ENCODE results near the gene HOXB9. TPM values are rescaled to one million over a fixed set of nuclear protein-coding genes. Genes with fewer than 3 reads are reported as not detected.

HOXB9 gene
- total RNA-seq, 1 donor from 2014 or later, result not detected

DNA sequence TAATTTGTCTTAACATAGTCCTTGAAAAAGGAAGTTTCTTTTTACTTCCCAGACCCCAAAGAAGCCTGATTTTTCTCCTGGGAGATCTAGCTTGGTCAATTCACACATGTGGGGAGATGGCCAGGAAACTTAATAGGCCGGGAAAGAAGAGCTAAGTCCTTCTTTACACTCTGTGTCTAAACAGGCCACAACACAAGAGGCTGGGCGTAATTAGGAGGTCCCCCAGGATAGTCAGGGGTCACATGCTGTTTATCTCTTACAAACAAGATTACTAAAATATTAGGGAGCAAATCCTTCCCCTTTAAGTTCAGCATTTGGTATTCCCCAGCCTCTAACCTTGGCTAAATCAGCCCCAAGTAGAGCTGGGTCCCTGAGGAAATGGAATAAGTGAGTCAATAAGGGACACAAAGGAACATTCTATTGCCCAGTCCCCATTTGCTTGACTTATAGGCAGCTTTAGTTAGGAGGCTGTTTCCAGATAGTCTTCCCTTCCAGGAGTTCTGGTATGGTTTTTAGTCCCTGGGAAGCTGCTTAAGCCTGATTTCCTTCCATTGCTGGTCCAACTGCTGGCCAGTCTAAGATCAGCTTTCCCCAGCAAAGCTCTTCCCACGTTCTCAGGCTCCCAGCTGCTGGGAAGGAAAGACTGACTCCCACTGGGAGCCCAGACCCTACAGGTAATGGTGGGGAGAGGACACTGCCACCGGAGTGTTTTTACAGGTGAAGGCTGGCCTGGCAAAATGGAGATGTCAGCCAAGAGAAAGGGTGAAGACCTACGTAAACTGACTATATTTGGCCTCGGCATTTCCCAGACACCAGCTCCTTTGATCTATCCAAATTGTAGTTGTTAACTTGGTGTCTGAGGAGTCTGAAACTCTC lies 14.1 kb upstream of the HOXB9 start:
- DNase-seq (ENCODE audit: low read depth, low spot score), result no peak

DNA sequence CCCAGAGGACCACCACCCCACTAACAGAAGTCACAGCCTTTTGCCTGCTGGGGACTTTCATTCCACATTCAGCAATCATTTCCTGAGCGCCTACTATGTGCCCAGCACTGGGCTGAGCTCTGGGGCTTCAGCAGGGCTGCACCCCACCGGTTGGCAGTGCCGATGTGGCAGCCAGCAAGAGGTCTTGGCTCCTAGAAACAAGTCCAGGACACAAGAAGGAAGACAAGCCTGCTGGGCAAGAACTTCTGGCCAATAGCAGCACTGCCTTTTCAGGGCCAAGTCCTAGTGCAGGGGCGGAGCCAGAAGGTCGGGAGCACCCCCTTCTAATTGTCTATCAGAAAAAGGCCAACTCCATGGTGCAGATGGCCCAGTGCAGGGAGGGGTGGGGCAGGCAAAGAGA lies 13.0 kb upstream of the HOXB9 start:
- no peak for DNase-seq (ENCODE audit: low read depth, low spot score)

DNA sequence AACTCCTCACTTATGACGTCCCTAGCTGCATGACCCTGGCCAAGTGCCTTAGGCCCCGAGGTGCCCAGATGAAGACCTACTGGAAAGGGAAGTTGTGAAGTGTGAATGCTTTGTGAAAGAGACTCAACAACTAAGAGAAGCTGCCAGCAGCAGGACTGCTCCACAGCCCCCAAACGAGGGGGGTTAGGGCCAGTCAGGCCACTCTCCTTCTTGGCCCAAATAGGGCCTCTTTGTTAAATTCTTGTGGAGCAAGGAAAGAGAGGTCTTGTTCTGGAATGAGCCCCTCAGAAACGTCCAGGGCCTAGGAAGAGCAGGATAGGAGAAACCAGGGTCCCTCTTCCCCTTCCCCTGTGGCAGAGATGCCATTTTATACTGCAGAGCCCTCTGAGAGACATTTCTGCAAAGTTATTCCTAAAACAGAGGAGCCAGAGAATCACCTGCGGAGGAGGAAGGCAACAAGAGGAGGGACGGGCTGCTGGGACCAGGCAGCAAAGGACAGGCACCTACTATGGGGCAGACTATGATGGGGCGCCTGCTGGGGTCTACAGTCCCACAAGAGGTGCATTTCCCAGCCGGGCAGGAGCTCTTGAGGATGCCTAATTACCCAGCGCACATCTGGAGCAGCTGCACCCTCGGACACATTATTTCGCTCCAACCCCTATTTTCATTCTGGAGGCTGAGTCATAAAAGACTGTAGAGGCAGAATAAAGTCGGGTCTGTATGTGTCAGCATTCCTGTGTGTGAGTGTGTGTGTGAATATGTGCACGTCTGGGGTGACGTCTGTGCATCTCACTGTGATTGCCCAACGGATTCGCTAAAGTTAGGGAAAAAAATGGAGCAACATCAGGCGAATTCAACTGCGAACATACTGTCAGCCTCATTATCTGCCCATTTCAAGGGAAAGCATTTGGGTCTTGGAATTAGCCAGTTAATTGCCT lies 11.4 kb upstream of the HOXB9 start:
- DNase-seq (ENCODE audit: low read depth, low spot score), result no peak

DNA sequence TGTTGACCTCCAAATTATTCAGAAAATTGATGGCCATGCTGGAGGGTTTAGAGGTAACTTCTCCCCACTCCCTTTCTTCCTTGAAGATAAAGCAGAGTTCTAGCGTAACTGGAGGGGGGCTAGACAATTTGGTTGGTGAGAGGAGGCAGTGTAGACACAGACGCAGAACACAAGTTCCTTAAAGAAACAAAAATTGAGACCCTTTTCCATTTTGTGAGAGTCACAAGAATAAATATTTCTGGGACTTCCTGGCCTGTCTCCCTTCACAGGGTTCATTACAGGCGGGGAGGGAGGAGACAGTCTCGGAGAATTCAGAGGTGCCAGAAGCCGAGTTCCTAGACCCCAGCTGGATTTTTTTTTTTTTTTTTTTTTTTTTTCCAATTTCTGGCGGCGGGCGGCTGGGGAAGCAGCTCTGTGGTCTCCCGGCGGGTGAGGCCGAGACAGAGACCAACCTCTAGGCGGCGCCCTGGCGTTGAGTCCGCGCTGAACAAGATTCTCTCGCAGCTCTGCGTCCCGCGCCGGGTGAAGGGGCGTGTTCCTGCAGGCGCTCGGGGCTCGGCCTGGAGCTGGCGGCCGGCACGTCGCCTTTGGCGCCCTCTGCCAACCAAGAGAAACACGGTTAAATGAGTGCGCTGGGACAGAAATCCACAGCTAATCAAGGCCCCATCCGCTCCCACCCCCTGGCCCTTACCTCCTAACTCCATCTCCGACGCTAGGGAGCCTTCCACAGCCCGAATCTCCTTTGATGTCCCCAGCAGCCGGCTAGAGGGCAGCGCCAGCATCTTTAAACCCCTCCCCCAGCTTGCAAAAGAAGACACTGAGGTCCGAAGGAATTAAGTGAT lies 10.2 kb upstream of the HOXB9 start:
- peak; percentile 47 for DNase-seq (ENCODE audit: low read depth, low spot score)

DNA sequence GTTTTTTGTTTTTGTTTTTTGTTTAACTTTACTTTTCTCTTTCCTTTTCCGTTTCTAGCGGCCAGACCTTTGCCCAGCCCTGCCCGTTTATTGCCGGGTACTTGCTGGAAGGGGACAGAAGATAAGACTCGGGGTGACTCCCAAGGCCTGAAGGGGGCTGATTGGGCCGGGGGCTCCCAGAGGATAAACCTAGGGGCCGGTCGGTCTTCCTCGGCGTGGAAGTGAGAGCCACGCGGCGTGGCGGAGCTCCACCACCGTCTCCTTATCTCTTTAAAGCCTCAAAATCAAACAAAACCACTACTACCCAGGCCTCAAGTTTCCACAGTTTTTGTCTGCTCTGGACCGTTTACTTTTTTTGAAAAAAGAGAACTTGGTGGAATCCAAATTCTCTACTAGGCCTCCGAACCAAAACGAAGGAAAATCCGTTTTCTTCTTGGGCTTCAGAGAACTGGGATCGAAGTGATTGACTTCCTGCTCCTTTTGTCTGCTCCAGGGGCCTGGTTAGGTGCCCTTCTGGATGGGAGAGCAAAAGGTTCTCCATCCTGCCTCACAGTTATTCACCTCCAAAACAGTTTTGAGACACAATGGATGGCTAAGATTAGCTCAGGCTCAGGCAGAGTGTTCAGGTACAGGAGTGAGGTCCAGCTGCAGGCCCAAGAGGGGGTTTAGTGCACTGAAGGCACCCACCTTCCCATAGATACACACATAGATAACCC lies 8.5 kb upstream of the HOXB9 start:
- DNase-seq (ENCODE audit: low read depth, low spot score), result no peak

DNA sequence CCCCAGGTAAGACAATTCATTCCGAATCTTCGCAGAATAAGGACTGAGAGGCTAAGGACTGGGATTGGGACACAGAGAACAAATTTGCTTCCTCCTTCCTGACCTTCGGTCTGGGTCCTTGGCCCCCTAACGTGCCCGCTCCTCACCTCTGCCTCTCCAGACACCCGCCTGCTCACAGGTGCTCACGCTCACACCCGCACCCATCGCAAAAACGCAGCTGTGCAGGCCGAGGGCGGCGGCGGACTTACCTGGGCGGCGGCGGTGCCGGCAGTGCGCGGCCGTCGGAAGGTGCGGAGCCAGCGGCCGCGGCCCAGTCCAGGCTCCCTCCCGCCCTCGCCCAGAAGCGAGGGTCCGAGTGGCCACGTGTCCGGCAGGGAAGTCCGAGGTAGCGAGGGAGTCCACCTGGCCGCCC lies 7.1 kb upstream of the HOXB9 start:
- DNase-seq (ENCODE audit: low read depth, low spot score), result no peak

DNA sequence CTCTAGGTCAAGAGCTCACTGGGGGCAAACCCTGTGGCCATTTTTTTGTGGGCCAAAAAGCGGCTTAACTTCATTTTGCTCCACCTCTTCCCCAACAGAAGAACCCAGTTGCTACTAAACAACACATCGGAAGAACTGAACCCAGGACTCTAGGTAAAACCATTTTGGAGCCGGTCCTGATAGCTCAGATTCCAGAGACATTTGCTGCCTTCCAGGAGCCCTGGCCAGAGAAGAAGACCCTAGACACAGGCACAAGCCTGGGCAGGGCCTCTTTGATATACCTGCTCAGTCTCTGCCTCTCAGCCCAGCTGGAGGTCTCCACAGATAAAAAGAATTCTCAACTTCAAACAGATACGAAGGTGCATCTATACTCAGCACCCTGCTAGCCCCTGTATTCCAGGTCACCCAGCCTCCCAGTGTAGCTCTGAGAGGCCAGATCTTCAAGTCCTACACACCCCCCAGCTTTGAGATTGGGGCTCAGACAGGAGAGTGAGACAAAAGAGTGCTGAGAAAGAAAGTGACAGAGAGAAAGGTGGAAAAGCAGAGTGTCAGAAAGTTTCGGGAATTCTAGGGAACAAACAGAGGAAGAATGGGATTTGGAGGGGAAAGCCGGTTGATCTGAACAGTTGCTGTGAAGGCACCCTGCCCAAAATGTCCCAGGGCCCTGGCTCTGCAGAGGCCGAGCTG lies 6.6 kb upstream of the HOXB9 start:
- no peak for DNase-seq (ENCODE audit: low read depth, low spot score)

DNA sequence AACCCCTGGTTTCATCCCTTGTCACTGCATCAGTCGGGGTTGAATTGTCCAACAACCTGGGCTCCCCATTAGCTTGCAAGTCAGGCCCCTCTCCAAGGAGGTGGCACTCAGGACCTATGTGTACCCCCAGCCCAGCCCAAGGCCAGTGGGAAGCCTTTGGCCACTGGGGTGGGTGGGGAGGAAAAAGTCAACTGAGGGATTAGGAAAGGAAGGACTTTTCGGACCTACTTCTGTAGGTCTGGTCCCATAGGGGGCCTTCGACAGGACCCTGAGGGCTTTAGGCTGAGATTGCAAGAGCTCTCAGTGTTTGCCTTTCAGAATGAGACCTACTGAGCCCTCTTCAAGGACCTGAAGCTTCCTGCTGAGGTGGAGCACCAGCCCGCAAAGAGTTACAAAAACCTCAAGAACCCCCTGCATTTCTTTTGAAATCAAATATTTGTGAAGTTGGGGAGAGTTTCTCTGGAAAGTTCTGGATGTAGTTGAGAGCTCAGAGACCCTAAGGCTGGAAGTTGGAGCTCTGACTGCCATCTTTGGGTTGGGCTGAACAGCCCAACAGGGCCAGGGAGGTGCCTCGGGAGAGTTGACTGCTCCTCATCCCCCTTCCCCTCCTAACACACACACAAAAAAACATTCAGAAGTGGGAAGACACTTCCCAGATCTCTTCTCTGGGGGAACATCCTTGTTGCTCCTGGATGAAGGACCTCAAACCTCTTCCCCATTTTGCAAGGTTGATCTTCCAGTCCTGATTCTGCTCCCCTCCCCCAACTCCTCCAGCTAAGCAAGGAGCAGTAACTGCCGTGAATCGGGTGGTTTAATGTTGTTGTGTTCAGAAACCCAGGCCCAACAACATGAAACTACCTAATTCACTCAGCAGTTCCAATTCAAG lies 5.8 kb upstream of the HOXB9 start:
- no peak for DNase-seq (ENCODE audit: low read depth, low spot score)

DNA sequence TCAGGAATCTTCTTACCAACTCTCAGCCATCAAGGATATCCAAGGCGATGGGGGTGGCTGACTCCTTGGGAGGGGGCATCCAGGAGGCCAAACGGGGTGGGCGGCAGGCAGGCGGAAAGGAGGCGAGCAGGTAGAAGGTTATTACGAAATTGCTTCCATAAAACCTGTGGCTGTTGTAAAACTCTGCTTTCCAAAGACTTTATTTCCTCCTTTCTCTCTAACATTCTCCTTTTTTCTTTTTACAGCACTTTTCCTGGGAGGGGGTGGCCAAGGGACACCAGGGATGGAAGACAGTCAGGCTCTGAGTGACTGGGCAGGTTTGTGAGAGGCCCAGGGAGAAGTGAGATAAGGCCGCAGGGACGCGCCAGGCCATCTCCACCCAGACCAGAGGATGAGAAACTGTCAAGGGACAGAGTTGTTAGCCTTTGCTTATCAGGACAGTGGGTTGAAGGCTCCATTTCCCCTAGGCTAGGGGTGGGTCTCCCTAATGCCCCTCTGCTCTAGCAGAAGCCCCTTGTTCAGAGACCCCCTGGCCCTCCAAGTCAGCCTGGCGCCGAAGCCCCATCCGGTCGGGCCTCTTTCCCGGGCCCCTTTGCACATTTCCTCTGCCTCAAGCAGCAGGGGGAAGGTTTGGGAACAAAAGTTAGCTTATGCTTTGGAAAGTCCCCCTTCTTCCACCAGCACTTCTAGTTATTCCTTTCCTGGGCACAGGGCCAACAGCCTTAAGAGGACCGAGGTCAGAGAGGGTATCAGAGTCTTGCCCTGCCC lies 5.0 kb upstream of the HOXB9 start:
- no peak for DNase-seq (ENCODE audit: low read depth, low spot score)

DNA sequence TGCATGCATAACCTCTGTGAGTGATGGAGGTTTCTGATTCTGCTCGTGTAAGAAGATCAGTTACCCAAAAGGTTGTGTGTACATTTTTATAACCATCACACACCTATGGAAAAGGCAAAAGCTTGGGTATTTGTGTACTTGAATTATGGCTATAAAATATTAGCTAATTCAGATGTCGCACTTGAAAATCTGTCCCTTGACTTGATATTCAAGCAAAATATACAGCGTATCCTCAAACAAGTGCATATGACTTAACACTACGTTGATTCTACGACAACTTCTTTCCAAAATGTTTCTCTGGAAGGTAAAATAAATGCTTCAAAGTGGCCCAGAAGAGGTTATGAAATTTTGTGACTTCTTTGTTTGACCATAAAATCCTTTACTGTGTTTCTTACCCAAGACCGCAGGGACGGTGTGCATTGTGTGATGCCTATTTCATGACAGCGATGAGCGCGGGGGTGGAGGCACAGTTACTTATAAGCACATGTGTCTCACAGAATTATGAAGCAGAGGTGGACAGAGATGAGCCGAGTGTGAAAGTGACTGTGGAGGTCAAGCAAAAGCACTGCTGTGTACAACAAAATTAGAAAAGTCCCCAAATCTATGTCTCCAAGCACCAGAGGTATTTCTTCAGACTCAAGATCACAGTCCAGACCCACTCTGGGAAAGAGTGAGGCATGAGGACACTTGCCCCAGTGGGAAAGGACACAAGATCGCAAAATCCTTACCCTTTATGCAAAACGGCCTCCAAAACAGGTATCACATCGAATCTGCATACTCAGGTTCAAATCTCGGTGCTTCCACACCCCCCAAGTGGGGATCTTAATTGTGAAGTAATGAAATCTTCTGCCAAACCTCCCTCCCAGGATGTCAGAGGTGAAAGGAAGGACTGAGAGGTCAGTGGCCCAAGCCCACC lies 4.1 kb upstream of the HOXB9 start:
- DNase-seq (ENCODE audit: low read depth, low spot score), result no peak

DNA sequence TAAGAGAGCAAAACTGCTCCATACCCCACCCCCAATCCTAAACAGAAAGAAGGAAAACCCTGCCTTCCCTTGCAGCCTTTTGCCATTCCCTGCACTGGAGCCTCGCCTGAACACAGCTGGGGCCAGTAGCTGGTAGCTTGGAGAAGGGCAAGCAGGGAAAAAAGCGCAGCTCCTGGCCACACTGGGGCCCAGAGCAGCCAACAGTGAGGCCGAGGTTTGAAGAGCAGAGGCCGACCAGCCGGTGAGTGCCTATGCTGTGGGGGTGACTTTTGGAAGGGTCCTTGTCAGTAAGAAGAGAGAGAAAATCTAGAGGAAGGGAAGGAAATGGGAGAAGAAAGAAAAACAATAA lies 3.2 kb upstream of the HOXB9 start:
- no peak for DNase-seq (ENCODE audit: low read depth, low spot score)

DNA sequence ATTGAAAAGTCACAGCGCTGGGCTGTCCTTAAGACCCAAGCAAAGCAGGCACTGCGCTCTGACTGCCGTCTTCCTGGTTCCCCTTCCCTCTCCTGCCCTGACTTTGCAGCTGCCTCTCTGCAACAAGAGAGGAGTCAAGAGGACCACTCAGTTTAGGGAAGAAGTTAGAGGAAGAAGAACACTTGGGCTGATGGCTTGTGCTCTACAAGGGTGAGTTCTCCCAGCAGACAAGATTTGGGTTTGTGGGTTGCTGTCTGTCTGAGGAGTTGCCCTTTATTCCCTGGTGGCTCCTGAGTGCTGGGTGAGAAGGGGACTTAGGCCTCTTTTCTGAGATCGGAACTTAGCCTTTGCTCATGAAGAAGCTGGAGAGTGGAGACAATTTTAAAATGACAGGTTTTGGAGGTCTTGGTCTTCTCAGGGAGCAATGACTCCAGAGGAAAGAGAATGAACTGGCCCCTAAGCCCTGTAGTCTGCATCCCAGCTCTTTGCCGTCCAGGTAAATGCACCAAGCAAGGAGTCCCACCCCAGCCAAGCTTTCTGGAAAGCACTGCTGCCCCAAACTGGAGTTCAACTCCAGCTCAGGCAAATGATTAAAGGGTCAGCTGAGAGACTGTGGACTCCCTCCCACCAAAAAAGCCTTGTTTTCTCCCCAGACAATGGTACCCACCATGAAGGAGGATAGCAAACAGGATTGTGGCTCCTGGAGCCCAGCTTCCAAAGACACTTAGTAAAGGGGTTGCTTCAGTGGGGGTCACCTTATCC lies 2.7 kb upstream of the HOXB9 start:
- DNase-seq (ENCODE audit: low read depth, low spot score), result no peak

DNA sequence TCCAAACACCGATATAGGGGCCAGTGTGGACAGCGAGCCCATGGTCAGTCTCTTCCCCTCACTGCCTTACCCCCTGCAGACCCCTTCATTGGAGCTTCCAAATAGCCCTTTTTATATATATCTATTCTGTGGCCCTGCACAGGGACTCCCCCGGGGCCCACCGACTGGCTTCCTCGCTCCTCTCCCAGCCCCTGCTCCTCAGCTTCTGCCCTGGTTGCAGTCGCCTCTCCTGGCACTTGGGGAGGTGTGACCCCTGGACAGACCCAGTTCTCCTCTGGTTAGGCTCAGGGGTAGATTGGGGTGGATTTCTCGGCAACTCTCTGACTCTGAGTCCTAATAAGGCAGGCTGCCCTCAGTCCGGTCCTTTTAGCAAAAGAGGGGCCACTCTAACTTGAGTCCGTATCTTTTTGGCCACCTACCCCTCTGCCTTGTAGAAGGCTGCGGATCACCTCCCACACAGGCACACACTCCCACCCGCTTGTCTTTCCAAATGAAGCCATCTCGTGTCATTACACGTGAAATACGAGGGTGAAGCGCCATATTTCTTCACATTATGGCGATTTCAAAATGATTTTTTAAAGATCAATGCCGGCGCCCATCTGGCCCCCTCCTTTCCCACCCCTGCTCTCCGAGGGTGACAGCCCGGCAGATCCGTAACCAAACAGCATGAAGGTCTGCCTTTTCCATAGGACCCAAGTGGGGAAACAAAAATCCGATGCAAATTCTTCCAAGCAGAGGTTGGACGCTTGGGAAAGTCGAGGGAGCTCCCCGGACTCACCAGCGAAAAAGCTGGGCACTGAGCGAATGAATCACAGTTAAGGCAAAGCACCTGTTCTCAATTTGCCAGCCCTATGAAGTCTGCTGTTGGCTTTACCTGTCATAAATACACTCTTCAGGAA lies 1.7 kb upstream of the HOXB9 start:
- no peak for DNase-seq (ENCODE audit: low read depth, low spot score)

DNA sequence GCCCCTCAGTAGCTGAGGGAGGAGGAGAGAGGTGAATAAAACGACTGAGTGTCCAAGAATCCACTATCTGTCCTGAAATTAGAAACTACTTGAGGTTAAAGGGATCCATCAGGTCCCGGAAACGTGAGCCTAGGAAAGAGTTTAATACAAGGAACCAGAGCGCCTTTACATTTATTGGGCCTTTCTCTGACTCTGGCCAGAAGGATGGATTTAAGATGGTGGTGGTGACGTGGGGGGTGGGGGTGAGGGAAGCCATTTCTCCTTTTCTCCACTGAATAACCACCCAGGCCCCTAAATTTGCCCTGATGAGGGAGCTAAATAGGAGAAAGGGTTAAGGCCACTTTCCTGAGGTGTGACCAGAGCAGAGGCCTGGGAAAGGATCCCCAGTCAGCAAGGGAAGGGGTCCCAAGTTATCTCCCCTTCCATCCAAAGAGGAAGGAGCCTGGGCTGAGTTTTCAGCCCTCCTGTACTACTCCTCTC lies 1.0 kb upstream of the HOXB9 start:
- DNase-seq (ENCODE audit: low read depth, low spot score), result no peak

DNA sequence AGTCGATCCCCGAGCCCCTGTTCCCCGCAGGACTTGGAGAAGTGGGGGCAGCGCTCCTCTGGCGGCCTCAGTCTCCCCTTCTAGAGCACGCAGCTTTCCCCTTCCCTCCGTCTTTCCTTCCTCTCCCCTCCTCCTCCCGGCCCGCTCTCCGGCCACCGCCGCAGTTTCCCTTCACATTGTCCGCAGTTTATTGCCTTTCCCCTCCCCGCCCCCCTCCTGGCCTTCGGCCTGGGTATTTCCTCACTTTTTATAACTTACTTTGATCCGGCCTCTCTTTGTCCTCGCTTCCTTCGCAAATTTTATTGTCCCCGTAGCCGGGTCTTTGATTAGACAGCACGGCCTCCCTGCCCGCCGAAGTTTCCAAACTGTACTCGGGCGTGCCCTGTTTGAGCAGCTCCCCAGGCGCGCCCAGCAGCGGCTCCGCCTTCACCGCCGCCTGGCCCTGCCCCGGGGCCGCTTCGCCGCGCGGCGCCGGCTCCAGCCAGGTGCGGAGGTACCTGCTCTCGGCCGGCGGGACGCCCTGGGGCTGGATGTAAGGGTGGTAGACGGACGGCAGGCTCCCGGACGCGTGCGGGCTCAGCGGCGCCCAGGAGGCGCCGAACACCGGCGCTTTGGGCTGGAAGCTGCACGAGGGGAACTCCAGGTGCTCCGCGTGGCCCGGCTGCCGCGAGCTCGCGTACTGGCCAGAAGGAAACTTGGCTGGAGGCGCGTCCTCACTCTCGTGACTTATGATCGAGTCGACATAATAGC lies 488 bp downstream of the HOXB9 start:
- no peak for DNase-seq (ENCODE audit: low read depth, low spot score)

Data from pulmonary artery endothelial cell (primary cell).